Measurements from ENCODE around the gene CRTC3.

DNA sequence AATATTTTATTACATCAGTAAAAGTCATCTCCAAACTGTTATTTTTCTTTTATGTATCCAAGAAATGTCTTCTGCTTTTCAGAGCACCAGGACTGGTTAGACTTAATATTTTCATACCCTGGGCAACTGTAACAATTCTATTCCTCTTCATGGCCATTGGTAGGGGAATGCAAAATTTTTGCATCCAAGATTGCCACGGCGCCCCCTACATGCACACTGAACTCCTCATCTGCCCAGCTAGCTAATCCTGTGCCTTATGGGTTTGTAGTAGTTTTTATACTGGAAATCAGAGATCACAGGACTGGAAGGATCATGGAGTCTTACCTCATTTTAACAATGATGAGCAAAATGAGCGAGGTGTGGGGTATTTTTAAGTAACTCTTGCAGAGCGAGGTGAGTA, 74.2 kb downstream of the CRTC3 start:
- TF ChIP-seq, protein P1, sequence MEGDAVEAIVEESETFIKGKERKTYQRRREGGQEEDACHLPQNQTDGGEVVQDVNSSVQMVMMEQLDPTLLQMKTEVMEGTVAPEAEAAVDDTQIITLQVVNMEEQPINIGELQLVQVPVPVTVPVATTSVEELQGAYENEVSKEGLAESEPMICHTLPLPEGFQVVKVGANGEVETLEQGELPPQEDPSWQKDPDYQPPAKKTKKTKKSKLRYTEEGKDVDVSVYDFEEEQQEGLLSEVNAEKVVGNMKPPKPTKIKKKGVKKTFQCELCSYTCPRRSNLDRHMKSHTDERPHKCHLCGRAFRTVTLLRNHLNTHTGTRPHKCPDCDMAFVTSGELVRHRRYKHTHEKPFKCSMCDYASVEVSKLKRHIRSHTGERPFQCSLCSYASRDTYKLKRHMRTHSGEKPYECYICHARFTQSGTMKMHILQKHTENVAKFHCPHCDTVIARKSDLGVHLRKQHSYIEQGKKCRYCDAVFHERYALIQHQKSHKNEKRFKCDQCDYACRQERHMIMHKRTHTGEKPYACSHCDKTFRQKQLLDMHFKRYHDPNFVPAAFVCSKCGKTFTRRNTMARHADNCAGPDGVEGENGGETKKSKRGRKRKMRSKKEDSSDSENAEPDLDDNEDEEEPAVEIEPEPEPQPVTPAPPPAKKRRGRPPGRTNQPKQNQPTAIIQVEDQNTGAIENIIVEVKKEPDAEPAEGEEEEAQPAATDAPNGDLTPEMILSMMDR (conservative IDR thresholded peaks at IDR 0.05; ENCODE audit: low read depth, low read length): peak; percentile 79
- TF ChIP-seq EZH2 (IDR thresholded peaks at IDR 0.05; ENCODE audit: borderline replicate concordance, low read depth, low read length, poor library complexity, severe bottlenecking): no peak

All from A673 (cell line).